HG02678 (cell line): Measurements from ENCODE around the gene MOB2.

Experiments
- ATAC-seq: cut with Tn5 transposase; IDR thresholded peaks from one replicate; pipeline ENCODE4 v1.9.1; 2021; ENCODE audit warnings: mild to moderate bottlenecking, moderate library complexity; ENCODE audit not compliant: unreplicated experiment

The MOB2 gene

GRCh38 chr11:1488575-1489180, 2.1 kb upstream of the MOB2 start:
- no peak for ATAC-seq

- no peak for ATAC-seq
Observed at GRCh38 chr11:1487851-1488574, 1.4 kb upstream of the MOB2 start.

- no peak for ATAC-seq
Observed at GRCh38 chr11:1487091-1487850, 692 bp upstream of the MOB2 start.

GRCh38 chr11:1485504-1485885, 1.1 kb downstream of the MOB2 start:
- ATAC-seq, result no peak

- no peak for ATAC-seq
Observed at GRCh38 chr11:1484695-1485503, 1.7 kb downstream of the MOB2 start.

GRCh38 chr11:1484061-1484671, 2.4 kb downstream of the MOB2 start:
- no peak for ATAC-seq

DNA sequence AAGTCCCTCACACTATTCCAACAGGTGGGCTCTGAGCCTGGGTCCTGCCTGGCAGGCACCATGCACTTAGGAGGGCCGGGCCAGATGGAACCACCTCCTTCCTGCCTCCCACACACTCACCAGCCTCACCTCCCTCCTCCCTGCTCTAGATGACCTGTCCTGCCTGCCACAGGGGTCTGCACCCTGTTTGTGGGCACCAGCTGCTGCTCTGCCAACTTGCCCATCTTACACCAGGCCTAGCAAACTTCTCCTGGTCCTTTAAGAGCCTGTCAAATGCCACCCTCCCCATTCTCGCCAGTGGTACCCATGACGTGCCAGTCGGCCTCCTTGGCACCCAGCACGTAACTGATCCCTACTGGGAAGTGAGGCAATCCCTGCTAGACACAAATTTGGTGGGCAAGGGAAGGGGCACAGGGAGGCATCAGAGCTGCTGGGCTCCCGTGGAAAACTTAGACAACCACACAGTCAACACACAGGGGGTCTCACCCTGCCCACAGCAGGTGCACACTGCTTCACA, 3.1 kb downstream of the MOB2 start:
- ATAC-seq, result no peak

DNA sequence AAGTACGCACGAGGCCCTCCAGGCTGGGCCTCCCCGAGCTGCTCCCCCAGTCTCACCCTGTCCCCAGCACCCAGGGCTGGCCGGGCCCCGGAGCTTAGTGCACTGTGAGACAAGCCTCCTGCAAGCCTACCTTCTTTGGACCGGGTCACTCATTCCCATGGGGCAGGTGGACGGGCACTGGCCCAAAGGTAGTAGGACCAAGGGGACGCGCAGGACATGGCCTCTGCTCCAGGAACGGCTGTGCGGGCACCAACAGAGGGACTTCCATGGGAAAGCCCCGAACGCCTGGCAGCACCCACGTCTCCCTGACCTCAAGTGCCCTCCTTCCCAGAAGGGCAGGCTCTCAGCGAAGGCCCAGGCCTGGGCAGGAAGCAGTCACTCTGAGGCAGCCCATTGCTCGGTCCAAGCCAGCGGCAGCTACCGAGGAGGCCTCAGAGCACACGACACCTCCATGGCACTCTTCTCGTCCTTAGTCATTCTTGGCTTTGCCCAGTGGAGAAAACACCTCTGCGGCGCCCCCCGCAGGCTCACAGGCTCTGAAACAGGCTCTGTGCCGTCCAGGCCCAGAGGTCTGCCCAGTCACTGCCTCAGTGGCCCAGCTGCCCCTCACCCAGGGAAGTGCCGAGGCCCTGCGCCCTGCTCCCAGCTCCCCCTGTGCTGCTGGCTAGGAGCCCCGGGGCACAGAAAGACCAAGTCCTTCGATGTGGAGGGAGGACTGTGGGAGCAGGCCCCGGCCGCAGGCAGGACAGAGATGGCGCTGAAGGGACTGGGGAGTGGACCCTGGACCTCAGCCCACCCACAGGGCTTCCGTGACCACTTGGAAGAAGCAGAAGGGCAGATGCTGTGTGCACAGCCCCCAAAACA, 3.8 kb downstream of the MOB2 start:
- ATAC-seq, result no peak

- no peak for ATAC-seq
Observed at GRCh38 chr11:1481861-1482441, 4.6 kb downstream of the MOB2 start.

- no peak for ATAC-seq
Observed at GRCh38 chr11:1481483-1481825, 5.1 kb downstream of the MOB2 start.

DNA sequence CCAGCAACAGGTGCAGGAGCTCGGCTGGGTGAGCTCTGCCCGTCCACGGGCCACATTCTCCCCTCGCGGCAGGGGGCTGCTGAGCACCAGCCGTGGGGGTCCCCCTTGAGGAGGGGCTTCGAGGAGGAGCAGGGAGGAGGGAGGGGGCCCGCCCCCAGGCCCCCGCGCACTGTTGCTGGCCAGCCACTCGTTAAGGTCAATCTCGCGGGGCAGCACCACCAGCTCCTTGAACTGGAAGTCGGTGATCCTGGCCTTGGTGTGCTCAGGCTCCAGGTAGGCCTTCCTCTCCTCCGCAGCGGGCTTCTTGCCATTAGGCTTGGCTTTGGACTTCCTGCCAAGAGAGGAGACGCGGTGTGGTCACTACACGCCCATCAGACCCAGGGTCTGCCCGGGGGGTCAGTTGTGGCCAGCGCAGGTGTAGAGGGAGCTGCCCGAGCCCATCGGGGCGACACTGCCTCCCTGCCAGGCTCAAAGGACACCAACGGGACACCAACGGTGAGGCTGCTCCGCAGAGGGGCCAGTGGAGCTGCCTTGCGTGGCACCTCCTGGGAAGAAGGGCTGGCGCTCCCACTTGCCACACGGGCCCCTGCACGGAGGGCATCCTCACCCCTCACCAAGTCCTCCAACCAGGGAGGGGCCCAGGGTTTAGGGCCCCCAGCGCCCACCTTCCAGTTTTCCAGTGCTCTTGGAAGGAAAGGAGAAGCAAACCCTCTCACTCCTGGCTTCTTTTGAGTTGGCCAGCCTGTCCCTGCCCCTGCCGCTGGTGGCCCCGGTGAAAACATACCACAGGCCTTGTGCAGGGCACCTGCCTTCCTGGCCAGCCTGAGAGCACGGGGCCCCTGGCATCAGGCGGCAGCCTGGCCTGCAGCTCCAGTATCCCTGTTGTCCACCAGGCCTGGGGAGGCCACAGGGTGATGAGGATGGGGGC, 5.8 kb downstream of the MOB2 start:
- ATAC-seq, result no peak

- no peak for ATAC-seq
Observed at GRCh38 chr11:1480191-1480554, 6.4 kb downstream of the MOB2 start.

DNA sequence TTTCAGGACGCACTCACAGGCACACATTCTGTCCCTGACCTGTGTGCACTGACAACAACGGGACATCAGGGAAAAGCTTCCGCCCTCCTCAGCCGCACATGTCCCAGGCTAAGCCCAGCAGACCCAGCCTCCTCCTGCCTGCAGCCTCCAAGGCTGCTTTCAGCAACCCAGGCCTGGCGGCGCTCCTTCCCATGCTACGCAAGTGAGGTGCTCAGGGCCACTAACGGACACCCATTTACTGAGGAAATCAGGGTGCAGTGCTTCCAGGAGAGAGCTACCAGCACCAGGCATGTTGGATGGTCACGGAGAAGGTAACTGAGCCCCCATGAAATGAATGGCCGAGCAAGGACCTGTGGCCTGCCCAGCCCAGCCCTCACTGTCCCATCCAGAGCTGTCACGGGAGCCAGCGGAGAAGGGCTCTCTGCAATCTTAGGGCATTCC, 6.9 kb downstream of the MOB2 start:
- no peak for ATAC-seq

GRCh38 chr11:1479006-1479677, 7.4 kb downstream of the MOB2 start:
- no peak for ATAC-seq

DNA sequence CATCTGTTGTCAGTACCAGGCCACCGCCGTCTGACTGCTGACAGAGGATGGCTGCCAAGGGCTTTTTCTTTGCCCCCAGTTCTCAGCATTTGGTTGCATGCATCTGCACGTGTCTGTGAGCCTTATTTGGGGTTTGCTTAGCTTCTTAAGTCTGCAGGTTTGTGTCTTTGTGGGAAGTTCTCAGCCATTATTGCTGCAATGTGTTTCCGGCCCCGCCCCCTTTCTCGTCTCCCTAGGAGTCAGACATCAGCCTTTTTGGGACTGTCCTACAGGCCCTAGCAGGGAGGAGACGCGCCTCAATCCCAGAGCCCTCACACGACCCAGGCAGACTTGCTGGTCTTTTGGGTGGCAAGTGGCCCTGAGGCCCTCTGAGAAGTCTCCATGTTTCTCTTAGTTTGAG, 8.0 kb downstream of the MOB2 start:
- ATAC-seq, result no peak

GRCh38 chr11:1478011-1478410, 8.6 kb downstream of the MOB2 start:
- no peak for ATAC-seq

DNA sequence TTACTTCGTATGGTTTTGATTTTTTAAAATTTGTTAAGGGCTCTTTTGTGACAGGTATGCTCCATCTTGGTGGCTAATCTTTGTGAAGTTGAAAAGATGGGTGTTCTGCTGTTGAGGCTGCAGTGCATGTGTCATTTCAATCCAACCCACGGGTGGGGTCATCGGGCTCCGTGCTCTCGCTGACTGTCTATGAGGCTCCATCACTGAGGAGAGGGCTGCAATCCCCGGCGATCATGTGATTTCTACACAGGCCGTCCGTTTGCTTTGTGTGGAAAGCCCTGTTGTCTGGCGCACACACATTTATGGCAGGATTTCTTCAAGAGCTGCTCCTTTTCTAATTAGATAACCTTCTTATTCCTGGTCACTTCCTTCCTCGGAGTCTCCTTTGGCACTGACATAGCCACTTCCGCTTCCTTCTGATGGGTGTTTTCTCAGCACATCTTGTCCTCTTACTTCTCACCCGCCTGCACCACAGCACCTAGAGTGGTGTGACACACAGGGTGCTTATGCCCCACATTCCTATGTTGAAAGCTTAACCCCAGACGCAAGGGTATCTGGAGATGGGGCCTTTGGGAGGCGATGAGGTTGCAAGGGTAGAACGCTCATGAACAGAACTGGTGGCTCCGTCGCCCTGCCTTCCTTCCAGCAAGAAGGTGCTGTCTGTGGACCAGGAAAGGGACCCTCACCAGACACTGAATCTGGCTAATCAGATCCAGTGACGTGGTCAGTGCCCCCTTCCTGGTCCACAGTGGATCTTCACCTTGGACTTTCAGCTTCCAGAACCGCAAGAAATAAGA, 9.4 kb downstream of the MOB2 start:
- no peak for ATAC-seq
